GM21529 (cell line): ENCODE measurements around the gene ZXDA.
"Not testable (repeated sequence)": the region's sequence is repeated elsewhere in the genome, so short reads cannot be mapped to it uniquely, and the experiment has no call there.

ENCODE experiments used
- ATAC-seq: cut with Tn5 transposase; IDR thresholded peaks from one replicate; pipeline ENCODE4 v1.9.1; 2021; ENCODE audit not compliant: unreplicated experiment

The ZXDA gene, protein sequence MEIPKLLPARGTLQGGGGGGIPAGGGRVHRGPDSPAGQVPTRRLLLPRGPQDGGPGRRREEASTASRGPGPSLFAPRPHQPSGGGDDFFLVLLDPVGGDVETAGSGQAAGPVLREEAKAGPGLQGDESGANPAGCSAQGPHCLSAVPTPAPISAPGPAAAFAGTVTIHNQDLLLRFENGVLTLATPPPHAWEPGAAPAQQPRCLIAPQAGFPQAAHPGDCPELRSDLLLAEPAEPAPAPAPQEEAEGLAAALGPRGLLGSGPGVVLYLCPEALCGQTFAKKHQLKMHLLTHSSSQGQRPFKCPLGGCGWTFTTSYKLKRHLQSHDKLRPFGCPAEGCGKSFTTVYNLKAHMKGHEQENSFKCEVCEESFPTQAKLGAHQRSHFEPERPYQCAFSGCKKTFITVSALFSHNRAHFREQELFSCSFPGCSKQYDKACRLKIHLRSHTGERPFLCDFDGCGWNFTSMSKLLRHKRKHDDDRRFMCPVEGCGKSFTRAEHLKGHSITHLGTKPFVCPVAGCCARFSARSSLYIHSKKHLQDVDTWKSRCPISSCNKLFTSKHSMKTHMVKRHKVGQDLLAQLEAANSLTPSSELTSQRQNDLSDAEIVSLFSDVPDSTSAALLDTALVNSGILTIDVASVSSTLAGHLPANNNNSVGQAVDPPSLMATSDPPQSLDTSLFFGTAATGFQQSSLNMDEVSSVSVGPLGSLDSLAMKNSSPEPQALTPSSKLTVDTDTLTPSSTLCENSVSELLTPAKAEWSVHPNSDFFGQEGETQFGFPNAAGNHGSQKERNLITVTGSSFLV

DNA sequence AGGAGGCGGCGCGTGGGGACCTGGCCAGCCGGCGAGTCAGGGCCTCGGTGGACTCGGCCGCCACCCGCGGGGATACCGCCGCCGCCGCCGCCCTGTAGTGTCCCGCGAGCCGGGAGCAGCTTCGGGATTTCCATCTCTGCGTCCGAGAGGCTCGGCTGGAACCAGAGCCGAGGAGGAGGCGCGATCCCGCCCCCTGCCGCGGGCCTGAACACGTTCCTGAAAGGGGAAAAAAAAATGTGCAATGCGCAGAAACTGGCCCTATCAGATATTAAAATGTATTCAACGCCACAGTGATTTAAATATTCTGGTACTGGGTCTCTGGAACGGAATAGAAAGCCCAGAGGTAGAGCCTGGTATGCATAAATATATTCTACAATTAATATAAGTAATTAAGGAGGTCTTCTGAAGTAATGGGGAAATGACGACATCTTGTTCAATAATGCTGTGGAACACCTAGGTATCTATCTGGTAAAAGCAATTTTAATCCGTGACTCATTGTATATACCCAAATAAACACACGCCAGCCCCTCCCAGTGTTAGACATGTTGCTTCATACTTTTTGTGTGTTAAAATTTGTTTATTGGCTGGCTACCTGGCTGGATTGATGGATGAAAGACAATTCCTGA, at the start of gene ZXDA:
Gene ZXDA, minus strand, starts transcription at position 172 of the 626 bp plus-strand sequence. Its CDS starts 38 bp downstream, at position 134.
- ATAC-seq: peak; percentile 63

DNA sequence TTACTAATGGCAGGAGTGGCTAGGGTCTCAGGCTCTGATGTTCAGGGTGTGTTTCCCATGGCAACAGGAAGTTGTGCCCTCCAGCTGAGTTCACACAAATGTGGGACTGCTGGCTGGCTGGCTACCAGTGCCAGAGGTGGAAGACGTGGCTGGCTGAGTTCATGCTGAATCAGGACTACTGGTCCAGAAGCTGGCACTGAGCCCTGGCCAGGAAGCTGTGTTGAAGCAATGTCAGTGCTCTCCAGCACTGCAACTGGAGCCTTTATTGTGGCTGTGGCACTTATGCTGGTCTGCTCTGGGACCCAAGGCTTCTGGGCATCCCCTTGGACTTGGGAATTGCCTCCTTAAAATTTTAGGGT, 42.0 kb upstream of the ZXDA start:
- no peak for ATAC-seq

DNA sequence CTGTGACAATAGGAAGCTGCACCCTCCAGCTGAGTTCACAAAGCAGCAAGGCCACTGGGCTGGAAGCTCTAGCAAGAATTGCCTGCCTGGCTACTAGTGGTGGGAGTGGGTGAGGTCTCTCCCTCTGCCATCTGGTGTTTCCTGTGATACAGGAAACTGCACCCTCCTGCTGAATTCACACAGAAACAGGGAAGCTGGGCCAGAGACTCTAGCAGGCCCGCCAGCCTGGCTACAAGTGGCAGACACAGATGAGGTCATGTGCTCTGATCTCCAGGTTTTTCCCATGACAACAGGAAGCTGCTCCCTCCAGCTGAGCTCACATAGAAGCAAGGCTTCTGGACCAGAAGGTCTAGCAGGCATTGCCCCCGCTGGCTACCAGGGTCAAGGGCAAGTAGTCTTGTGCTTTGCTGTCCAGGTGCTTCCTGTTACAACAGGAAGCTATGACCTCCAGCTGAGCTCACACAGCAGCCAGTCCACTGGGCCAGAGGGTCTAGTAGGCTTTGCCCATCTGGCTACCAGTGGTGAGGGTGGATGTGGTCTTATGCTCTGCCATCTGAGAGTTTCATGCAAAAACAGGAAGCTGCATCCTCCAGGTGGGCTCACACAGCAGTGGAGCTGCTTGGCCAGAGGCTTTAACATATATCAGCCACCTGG, 41.5 kb upstream of the ZXDA start:
- no peak for ATAC-seq

DNA sequence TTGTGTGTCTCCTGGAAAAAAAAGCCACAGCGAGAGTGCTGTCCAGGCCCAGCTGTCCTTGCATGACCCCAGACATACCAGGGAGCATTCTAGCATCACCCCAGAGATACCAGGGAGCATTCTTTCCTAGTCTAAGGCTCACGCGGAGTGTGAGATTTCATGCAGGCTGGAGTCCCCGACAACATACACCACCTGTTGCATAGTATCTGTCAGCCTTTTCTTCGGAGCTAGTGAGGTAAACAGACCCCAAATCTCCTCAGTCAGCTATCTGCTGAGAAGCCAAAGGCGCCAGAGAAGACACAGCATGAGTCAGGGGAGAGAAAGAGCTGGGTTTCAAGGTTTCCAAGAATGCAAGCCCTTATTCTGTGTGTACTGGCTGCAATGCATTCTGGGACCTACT, 23.1 kb upstream of the ZXDA start:
- ATAC-seq: no peak

DNA sequence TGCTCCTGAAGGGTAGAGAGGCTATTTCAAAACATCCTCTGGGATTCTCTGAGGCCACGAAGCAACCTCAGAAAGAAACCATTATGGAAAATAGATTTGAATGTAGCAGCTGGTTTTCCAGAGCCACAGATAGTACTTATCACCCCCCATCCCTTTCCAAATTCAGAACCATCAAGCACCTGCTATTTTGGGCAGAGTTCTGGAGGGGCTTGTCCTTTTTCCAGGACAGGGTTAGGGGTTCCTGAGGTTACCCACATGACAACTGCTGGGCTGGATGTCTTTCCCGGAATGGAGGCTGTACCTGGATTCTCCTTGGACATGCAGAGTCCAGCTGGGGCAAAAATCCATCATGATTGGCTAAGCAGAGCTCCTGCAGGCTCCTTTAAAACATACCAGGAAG, 22.0 kb upstream of the ZXDA start:
- ATAC-seq: no peak

DNA sequence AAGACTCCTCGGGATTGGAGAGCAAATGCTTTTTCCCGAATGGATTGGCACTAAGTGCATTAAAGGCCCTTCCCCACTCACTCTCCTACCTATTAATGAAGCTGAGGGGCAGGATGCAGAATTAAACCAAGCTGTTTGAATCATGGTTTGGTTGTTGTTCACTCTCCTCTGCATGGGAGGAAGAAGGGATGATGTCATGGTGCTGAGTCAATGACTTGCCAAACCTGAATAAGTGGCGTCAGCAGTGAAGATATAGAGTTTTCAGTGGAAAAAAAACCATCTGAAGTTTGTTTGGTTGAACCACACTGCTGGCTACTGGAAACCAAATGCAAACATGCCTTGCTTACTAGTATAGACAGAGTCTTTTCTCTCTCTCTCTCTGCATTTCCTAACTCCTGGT, 19.8 kb upstream of the ZXDA start:
- no peak for ATAC-seq

DNA sequence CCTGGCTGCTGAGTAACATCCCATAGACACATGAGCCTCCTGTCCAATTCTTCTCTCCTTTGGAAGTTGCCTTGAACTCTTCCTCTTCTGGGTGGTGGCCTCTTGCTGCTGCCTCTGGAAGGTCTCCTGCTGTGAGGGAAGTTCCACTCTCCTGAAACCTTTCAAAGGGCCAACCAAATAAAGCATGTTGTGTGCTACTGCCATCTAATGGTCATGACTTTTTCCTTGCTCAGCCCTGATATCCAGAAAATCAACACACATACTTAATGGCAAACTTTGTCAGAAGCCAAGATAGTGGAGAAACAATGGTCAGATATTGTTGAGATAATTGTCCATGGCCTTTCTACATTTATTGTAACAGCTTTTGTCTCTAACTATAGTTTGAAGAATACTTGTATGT, 19.1 kb upstream of the ZXDA start:
- no peak for ATAC-seq

DNA sequence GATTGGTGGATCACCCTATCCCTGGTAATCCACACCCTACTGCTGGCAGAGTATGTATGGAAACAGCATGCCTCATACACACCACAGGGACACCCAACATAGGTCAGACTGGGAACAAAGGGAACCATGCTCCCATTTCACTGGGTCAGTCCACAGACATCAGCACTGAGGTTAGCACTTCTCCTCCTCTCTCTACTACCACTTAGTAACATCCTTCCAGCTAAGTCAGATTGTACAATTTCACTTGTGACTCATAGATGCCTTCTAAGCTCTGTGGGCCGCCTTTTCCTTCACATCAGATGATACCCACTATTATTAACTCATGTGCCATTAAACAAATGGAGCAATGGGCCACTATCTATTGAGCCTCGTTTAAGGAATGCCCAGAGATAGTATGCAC, 15.5 kb upstream of the ZXDA start:
- no peak for ATAC-seq

DNA sequence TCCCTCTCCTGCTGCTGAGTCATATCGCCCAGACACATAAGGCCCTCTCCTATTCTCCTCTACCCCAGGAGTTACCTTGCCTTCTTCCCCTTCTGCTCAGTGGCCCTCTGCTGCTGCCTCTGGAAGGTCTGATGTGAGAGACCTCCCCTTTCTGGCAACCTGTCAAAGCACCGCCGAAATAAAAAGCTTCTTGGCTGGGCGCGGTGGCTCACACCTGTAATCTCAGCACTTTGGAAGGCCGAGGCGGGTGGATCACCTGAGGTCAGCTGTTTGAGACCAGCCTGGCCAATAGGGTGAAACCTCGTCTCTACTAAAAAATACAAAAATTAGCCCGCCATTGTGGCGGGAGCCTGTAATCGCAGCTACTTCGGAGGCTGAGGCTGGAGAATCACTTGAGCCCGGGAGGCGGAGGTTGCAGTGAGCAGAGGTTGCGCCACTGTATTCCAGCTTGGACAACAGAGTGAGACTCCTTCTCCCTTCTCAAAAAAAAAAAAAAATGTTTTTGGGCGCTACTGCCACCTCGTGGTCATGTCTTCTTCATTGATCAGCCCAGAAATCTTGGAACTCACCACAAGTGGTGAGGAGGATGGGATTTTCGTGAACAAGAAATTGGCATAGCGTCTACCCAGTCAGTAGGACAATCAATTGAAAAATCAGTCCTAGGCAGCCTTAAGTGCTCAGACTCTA, 8.6 kb upstream of the ZXDA start:
- no peak for ATAC-seq

DNA sequence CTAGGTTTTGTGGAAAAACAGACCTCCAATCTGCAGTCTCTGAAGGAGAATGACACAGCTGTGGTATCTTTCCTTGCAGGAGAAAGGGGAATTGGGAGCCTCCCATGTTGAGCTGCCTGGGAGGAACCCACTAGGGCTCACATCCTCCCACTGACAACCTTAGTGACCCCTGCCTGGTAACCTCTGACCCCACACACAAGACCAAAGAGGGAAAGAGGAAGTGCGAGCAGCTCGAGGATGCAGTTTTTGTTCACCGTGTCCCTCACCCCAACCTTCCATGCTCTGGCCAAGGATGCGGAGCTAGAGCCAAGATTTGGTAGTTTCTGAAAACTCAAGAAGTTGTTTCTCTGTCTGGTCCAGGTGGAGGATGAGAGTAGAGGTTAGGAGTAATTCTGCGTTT, 5.4 kb upstream of the ZXDA start:
- ATAC-seq: no peak

DNA sequence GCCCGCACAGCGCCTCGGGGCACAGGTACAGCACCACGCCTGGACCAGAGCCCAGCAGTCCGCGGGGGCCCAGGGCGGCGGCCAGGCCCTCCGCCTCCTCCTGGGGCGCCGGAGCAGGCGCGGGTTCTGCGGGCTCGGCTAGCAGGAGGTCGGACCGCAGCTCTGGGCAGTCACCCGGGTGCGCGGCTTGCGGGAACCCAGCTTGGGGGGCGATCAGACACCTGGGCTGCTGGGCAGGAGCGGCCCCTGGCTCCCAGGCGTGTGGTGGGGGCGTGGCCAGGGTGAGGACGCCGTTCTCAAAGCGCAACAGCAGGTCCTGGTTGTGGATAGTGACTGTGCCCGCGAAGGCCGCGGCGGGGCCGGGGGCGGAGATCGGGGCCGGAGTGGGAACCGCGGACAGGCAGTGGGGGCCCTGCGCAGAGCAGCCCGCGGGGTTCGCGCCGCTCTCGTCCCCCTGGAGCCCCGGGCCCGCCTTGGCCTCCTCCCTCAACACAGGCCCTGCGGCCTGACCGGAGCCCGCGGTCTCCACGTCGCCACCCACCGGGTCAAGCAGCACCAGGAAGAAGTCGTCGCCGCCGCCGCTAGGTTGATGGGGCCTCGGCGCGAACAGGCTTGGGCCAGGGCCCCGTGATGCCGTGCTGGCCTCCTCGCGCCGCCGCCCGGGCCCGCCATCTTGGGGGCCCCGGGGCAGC, 517 bp downstream of the ZXDA start:
- ATAC-seq: peak; percentile 79

DNA sequence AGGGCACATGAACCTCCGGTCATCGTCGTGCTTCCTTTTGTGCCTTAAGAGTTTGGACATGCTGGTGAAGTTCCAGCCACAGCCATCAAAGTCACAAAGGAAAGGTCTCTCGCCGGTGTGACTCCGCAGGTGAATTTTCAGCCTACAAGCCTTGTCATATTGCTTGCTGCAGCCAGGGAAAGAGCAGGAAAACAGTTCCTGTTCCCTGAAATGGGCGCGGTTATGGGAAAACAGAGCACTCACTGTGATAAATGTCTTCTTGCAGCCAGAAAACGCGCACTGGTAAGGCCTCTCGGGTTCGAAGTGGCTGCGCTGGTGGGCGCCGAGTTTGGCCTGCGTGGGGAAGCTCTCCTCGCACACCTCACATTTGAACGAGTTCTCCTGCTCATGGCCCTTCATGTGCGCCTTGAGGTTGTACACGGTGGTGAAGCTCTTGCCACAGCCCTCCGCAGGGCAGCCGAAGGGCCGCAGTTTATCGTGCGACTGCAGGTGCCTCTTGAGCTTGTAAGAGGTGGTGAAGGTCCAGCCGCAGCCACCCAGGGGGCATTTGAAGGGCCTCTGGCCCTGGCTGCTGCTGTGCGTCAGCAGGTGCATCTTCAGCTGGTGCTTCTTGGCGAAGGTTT, 1.2 kb downstream of the ZXDA start:
- ATAC-seq: not testable (repeated sequence)

DNA sequence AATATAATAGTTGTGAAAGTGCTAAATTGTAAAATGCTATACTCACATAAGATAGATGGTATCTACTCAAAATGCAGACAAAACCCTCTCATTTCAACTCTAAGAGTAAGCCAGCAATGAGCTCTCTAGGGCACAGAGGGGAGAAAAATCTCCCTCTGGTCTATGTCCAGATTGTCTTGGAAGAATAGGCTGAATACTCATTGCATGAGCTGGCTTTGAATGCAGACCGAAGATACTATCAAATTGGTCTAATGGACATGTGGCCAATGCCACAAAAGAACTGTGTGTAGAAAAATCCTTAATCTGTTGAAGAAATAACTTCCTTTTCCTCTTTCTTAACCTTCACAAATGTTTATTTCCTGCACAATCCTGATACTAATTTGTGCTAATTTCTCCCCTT, 3.5 kb downstream of the ZXDA start:
- ATAC-seq: no peak

DNA sequence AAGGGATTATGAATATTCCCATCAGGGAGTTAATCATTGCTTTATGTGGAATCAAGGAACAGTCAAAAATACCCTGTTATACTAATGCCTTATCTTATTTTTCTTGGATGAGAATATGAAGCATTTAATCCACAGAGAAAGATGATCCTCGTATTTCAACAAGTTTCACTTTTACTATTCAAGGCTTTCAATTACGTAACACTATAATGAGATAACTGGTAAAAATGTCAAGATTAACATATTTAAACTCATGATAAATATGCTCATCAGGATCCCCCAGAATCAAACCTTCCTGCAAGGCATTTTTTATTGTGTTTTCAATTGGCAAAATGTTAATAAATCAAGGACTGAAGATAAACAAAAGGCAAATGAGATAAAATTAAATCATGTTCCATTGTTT, 5.1 kb downstream of the ZXDA start:
- no peak for ATAC-seq

DNA sequence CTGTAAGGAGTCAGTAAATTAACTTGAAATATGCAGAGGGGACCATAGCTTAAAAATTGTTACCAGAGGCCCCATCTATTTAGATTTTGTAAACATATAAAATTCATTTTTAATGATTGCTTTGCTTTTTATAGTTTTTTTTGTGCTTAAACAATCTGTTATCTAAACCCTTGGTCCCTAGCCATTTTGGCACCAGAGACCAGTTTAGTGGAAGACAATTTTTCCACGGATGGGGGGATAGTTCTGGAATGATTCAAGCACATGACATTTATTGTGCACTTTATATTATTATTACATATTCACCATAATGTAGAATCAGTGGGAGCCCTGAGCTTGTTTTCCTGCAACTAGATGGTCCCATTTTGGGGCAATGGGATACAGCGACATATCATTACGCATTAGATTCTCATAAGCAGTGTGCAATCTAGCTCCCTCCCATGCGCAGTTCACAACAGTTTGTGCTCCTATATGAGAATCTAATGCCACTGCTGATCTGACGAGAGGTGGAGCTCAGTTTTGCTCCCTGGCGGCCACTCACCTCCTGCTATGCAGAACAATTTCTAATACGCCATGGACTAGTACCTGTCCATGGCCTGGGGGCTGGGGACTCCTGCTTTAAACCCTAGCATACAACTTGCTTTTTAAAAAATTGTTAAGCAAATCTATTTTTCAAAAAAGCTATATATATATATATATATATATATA, 5.9 kb downstream of the ZXDA start:
- ATAC-seq: no peak

DNA sequence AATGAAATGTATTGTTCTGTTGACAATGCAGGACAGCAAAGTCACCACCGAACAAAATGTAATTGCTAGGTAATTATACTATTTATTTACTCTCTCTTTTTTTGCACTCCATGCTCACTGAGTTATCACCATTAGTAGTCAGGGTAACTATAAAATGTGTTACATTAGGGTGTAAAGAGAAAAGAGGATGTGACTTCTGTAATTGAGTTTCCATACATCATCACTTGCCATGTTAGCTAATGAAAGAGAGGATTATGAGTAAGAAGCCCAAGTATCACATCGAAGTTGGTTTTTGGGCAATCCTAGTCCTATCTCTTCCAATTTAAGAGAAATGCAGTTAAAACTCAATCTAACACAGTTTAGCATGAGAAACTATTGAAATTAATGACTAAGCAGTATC, 7.6 kb downstream of the ZXDA start:
- ATAC-seq: no peak

DNA sequence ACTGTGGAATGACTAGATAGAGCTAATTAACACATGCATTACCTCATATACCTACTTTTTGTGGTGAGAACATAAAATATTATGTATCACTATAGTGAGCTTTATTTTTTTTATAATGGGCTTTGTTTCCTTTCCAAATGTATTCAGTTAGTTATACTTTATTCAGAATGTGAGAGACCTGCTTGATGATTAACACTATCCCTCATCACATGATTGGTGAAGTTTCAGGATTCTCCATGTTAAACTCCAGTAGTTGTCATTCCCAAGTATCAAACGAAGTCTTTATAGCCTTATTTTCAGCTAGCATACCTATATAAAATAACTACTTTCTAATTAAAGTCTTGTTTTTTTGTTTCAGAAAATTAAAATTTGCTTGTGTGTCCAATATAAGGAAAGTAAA, 8.8 kb downstream of the ZXDA start:
- no peak for ATAC-seq

DNA sequence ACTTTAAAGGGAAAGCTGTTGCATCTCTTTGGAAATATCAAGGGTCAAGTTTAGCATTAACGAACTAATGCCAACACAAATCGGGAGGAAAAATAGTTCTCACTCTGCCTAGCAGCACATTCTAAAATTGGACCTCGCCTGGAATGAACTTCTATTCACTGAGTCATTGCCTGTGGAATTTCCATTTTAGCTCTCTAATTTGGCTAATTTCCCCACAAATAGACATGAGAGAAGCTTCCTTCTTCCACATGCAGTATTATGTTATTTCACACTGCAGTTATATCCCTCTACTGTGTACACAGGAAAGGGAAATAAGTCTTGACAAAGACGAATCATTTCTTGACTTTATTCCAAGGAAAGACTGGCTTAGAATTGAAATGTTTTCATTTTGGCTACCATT, 9.3 kb downstream of the ZXDA start:
- ATAC-seq: no peak

DNA sequence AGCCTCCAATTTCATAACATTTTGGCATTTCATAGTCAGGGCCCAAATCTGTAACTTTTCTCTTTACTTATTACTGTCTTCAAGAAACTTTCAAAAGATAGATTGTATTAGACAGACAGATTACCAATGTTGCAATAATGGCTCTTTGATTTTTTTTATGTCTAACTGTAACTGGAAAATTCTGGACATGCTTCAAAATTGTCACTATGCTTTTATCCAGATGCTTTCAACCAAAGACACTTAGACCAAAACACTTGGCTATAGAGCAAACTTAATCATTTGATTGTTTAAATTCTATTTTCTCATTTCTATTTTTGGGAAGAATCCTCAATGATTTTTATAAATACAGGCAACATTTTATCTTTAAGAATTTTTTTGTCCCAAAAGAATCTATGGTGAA, 10.4 kb downstream of the ZXDA start:
- ATAC-seq: no peak
